Endothelial cell of umbilical vein (primary cell): ENCODE results near the gene TUFM. TPM values are rescaled to one million over a fixed set of nuclear protein-coding genes. Genes with fewer than 3 reads are reported as not detected.

Experiments used
- BruUV-seq: library from RNA; stranded (reverse); fragments of 400-500 nt; replicated peaks from 2 replicates; lab custom pipeline; 2021; lab: Mats Ljungman, UMichigan
- CTCF ChIA-PET: fragments of 300-600, 350-600 bp; sonication (Branson Sonifier 250); formaldehyde crosslinking; loops from one replicate; lab custom pipeline; 2021; ENCODE audit warnings: antibody characterized with exemption, inconsistent platforms; lab: Charles Lee
- POLR2A ChIA-PET: fragments of 300-600, 350-600 bp; sonication (Branson Sonifier 250); formaldehyde crosslinking; loops from one replicate; lab custom pipeline; 2021; ENCODE audit warnings: antibody characterized with exemption, inconsistent platforms; lab: Charles Lee
- DNase-seq: peaks from one replicate; pipeline ENCODE4 v3.0.0-alpha.2; 2011; ENCODE audit warnings: low read depth, low spot score
- FAIRE-seq: peaks from 2 replicates; lab custom pipeline; 2011; peaks lifted over from hg19 to GRCh38; lab: Jason Lieb, UNC
- H2AFZ ChIP-seq: 2 replicates; pipeline ENCODE4 v1.6.0; 2012; ENCODE audit warnings: low read depth, low read length, control low read depth, inconsistent platforms
- H3K27ac ChIP-seq: 2 replicates; pipeline ENCODE4 v1.5.1; 2011; ENCODE audit warnings: low read depth, mild to moderate bottlenecking, control low read depth, low read length, moderate library complexity; ENCODE audit not compliant: insufficient read depth
- H3K27me3 ChIP-seq, 2 experiments: 2 replicates each; pipeline versions ENCODE4 v1.6.0 to v1.6.1; 2011; ENCODE audit warnings: low read length in 2 of 2, mixed read lengths in 1 of 2; ENCODE audit not compliant: control insufficient read depth in 2 of 2, insufficient read depth in 2 of 2
- H3K36me3 ChIP-seq, 2 experiments: 2 replicates in 1 of 2; 3 replicates in 1 of 2; pipeline ENCODE4 v1.5.1; 2011; ENCODE audit warnings: low read length in 2 of 2, mild to moderate bottlenecking in 1 of 2, moderate library complexity in 1 of 2; ENCODE audit not compliant: control insufficient read depth in 2 of 2, insufficient read depth in 2 of 2; ENCODE audit errors: extremely low read depth in 1 of 2
- H3K4me1 ChIP-seq: 3 replicates; pipeline ENCODE4 v1.5.1; 2011; ENCODE audit warnings: mild to moderate bottlenecking, low read length; ENCODE audit not compliant: control insufficient read depth, insufficient read depth; ENCODE audit errors: extremely low read depth
- H3K4me2 ChIP-seq: 2 replicates; pipeline ENCODE4 v1.6.1; 2011; ENCODE audit warnings: low read length, control low read depth, mixed read lengths; ENCODE audit not compliant: insufficient read depth
- H3K4me3 ChIP-seq, 3 experiments: fragments of 200-600 bp in 1 of 3; sonication (generic), shearing (Covaris generic) in 1 of 3; replicated peaks in 1 of 3; 2 replicates each; pipeline ENCODE4 v1.5.1; 2011 to 2016; ENCODE audit warnings: control low read depth in 3 of 3, low read length in 3 of 3, mild to moderate bottlenecking in 2 of 3, inconsistent platforms in 1 of 3, low read depth in 1 of 3, moderate library complexity in 1 of 3; ENCODE audit not compliant: insufficient read depth in 1 of 3
- H3K79me2 ChIP-seq: 2 replicates; pipeline ENCODE4 v1.6.0; 2012; ENCODE audit warnings: low read length, inconsistent platforms; ENCODE audit not compliant: control insufficient read depth, insufficient read depth
- H3K9ac ChIP-seq: replicated peaks from 2 replicates; pipeline ENCODE3; 2011; ENCODE audit warnings: low read length, control low read depth; ENCODE audit not compliant: insufficient read depth; ENCODE audit errors: extremely low read depth
- H3K9me1 ChIP-seq: replicated peaks from 3 replicates; pipeline ENCODE4 v1.6.0; 2011; ENCODE audit warnings: mild to moderate bottlenecking, low read length; ENCODE audit not compliant: control insufficient read depth, insufficient read depth; ENCODE audit errors: extremely low read depth
- H3K9me3 ChIP-seq: replicated peaks from 2 replicates; pipeline ENCODE4 v1.5.1; 2012; ENCODE audit warnings: low read length, inconsistent platforms; ENCODE audit not compliant: control insufficient read depth, insufficient read depth
- H4K20me1 ChIP-seq: replicated peaks from 2 replicates; pipeline ENCODE3; 2011; ENCODE audit warnings: mild to moderate bottlenecking, low read length; ENCODE audit not compliant: control insufficient read depth, insufficient read depth; ENCODE audit errors: extremely low read depth
- EZH2 ChIP-seq: IDR thresholded peaks from 2 replicates; pipeline ENCODE4 v1.6.1; 2012; ENCODE audit warnings: borderline replicate concordance, low read depth, mild to moderate bottlenecking, moderate library complexity, low read length, inconsistent platforms; ENCODE audit not compliant: severe bottlenecking
- FOS ChIP-seq: IDR thresholded peaks from 2 replicates; pipeline ENCODE4 v1.6.1; 2011; ENCODE audit warnings: mild to moderate bottlenecking, low read length, moderate library complexity, borderline replicate concordance; ENCODE audit not compliant: insufficient read depth
- GATA2 ChIP-seq: IDR thresholded peaks from 2 replicates; pipeline ENCODE4 v1.7.0; 2011; ENCODE audit warnings: low read depth, mild to moderate bottlenecking, moderate library complexity, mixed read lengths, low read length; ENCODE audit not compliant: insufficient read length, insufficient read depth
- JUN ChIP-seq: IDR thresholded peaks from 2 replicates; pipeline ENCODE4 v1.6.1; 2011; ENCODE audit warnings: borderline replicate concordance, low read depth; ENCODE audit not compliant: insufficient read length, insufficient read depth
- MAX ChIP-seq: IDR thresholded peaks from 2 replicates; pipeline ENCODE4 v1.6.1; 2011; ENCODE audit not compliant: insufficient read depth, insufficient read length
- MYC ChIP-seq: IDR thresholded peaks from one replicate; pipeline ENCODE4 v1.6.1; 2011; ENCODE audit warnings: mild to moderate bottlenecking, low read depth, low read length
- POLR2A ChIP-seq: IDR thresholded peaks from 2 replicates; pipeline ENCODE4 v1.6.1; 2012; ENCODE audit warnings: low read depth, mild to moderate bottlenecking, control low read depth, low read length
- POLR2AphosphoS5 ChIP-seq: IDR thresholded peaks from 2 replicates; pipeline ENCODE4 v1.6.1; 2012; ENCODE audit warnings: low read depth, mild to moderate bottlenecking, control low read depth, low read length, moderate library complexity; ENCODE audit not compliant: insufficient read depth
- dilution Hi-C: fragments of 300-500 bp; cut with MboI; formaldehyde crosslinking; loops from one replicate; pipeline ENCODE4 v1.15.0; 2019; ENCODE audit warnings: low sequenced_read_pairs; ENCODE audit not compliant: extremely low pct_ligation_motif_present
- intact Hi-C: fragments of 100-400 bp; cut with micrococcal nuclease; formaldehyde crosslinking; loops from one replicate; pipeline ENCODE4 v1.10.0; 2022
- polyA plus RNA-seq, 4 experiments: library from polyadenylated mRNA; depleted of rRNA in 3 of 4; stranded (reverse) in 3 of 4; unstranded in 1 of 4; fragments of >200 nt; gene quantifications; 2 replicates each; pipeline versions ENCODE4 v1.2.1 to v1.2.3, GENCODE V29; 2011 to 2012; ENCODE audit warnings: missing spikeins in 1 of 4
- total RNA-seq: library from RNA; stranded (reverse); gene quantifications from 2 replicates; pipeline ENCODE4 v1.2.3, GENCODE V29; 2021
- TF ChIP-seq, protein P1 (sequence below), 2 donors: IDR thresholded peaks; 1 replicate in 1 of 2; 2 replicates in 1 of 2; pipeline ENCODE4 v1.5.1; 2011; ENCODE audit warnings: low read length in 2 of 2, mild to moderate bottlenecking in 2 of 2, moderate library complexity in 2 of 2, control low read depth in 1 of 2, inconsistent platforms in 1 of 2, low read depth in 1 of 2; ENCODE audit not compliant: insufficient read depth in 1 of 2; ENCODE audit errors: extremely low read depth in 1 of 2

TUFM gene
- total and polyA plus RNA-seq, 2 donors (not counting 3 experiments of a cell fraction or from before 2014, with no cell fraction given): 186 to 227 TPM

DNA sequence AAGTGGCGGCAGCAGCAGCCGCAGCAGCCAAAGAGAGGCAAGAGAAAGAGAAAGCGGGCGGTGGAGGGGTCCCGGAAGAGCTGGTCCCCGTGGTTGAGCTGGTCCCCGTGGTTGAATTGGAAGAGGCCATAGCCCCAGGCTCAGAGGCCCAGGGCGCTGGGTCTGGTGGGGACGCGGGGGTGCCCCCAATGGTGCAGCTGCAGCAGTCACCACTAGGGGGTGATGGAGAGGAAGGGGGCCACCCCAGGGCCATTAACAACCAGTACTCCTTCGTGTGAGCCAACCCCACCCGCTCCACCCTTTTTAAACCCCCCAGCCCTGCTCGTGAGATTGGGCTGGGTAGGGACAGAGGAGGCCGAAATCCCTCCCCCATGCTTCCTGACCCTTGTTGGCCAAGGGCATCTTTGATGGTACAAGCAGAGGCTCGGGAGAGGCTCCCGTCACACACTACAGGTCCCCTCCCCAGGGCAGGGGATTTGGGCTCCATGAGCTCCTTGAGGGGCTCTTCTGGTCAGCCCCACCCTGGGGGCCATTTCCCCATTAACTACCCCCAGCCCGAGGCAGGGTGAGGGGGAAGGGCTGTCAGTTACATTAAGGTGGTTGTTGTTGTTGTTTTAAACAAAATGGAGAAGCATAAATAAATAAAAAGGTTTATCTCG lies 27.5 kb upstream of the TUFM start:
- no peak for DNase-seq
- no peak for FAIRE-seq
- H3K79me2 ChIP-seq: no peaks in the 10 kb centered on the region
- no peaks in the 10 kb centered on the region for H3K9me3 ChIP-seq
- H3K4me1 ChIP-seq: no peaks in the 10 kb centered on the region
- no peak overlapping the region for H3K9ac ChIP-seq
- intact Hi-C loops: loop anchor here (1.0 kb wide), 1 partner anchor 72 kb away; no protein-coding TSS in a partner anchor
- H2AFZ ChIP-seq: no peak overlapping the region
- TF ChIP-seq JUN (no peak), MYC (no peak), EZH2 (no peak)
- TF ChIP-seq, protein P1, sequence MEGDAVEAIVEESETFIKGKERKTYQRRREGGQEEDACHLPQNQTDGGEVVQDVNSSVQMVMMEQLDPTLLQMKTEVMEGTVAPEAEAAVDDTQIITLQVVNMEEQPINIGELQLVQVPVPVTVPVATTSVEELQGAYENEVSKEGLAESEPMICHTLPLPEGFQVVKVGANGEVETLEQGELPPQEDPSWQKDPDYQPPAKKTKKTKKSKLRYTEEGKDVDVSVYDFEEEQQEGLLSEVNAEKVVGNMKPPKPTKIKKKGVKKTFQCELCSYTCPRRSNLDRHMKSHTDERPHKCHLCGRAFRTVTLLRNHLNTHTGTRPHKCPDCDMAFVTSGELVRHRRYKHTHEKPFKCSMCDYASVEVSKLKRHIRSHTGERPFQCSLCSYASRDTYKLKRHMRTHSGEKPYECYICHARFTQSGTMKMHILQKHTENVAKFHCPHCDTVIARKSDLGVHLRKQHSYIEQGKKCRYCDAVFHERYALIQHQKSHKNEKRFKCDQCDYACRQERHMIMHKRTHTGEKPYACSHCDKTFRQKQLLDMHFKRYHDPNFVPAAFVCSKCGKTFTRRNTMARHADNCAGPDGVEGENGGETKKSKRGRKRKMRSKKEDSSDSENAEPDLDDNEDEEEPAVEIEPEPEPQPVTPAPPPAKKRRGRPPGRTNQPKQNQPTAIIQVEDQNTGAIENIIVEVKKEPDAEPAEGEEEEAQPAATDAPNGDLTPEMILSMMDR (IDR thresholded peaks at IDR 0.05; ENCODE audit: extremely low read depth in 1 of 2, insufficient read depth in 1 of 2, low read depth in 1 of 2, low read length in 2 of 2): peak; percentile 54 to 77
- H3K4me3 ChIP-seq: no peak overlapping the region
- dilution Hi-C loops: no loop called here
- H3K27me3 ChIP-seq: no peaks in the 10 kb centered on the region
- no peaks in the 10 kb centered on the region for H4K20me1 ChIP-seq
- CTCF ChIA-PET: interaction anchor here (1.2 to 5.3 kb wide), 4 partner anchors 9 to 70 kb away, joined by 5 to 55 read pairs (median 10); partner anchors contain the start of gene SH2B1
- H3K9me1 ChIP-seq: no peaks in the 10 kb centered on the region
- H3K4me2 ChIP-seq: no peak overlapping the region
- BruUV-seq: no TSS peak
- peaks cover 10 to 41% of the 10 kb centered on the region in 2 experiments for H3K36me3 ChIP-seq
- POLR2A ChIA-PET: no interaction called here
- no peak overlapping the region for H3K27ac ChIP-seq

DNA sequence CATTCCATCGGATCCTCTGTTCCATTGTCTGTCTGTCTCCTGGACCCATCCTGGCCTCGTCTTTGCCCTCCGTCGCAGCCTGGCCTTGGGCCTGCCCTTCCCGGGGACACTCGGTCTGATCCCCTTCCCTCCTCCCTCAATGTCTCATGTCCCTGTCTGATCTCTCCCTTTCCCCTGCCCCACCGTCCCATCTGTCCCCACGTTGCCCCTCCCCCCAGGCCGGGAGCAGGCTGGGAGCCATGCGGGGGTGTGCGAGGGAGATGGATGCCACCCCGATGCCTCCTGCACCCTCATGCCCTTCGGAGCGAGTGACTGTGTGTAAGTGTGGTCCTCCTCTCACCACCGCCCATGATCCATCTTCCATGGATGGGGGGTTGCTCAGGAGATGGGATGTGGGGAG lies 26.8 kb upstream of the TUFM start:
- Histone ChIP-seq H4K20me1 (no peaks in the 10 kb centered on the region), H3K27me3 (no peaks in the 10 kb centered on the region), H3K79me2 (no peaks in the 10 kb centered on the region), H3K36me3 (peaks cover 10 to 41% of the 10 kb centered on the region in 2 experiments), H3K9me3 (no peaks in the 10 kb centered on the region), H3K4me1 (no peaks in the 10 kb centered on the region), H3K9ac (no peak overlapping the region), H3K9me1 (no peaks in the 10 kb centered on the region), H3K4me3 (no peak overlapping the region), H3K27ac (no peak overlapping the region), H3K4me2 (no peak overlapping the region), H2AFZ (no peak overlapping the region)
- POLR2A ChIA-PET: no interaction called here
- no peak for FAIRE-seq
- no peak for DNase-seq
- no TSS peak for BruUV-seq
- intact Hi-C loops (loop anchor here (1.0 kb wide), 1 partner anchor 72 kb away; no protein-coding TSS in a partner anchor), dilution Hi-C loops (no loop called here)
- TF ChIP-seq FOS (no peak), JUN (no peak), GATA2 (no peak), POLR2A (no peak), MAX (no peak), MYC (no peak), POLR2AphosphoS5 (no peak), EZH2 (no peak)
- TF ChIP-seq, protein P1 (IDR thresholded peaks at IDR 0.05; ENCODE audit: extremely low read depth in 1 of 2, insufficient read depth in 1 of 2, low read depth in 1 of 2, low read length in 2 of 2): no peak
- CTCF ChIA-PET: interaction anchor here (1.2 to 5.3 kb wide), 3 partner anchors 9 to 71 kb away, joined by 5 to 55 read pairs (median 12); partner anchors contain the start of gene SH2B1
